Neutrophil (primary cell): ENCODE results near the gene MOAP1.
"Not testable (repeated sequence)": the region's sequence is repeated elsewhere in the genome, so short reads cannot be mapped to it uniquely, and the experiment has no call there.

Experiments
- H3K27ac ChIP-seq: fragments of 200-600 bp; sonication (generic); 2 replicates; pipeline ENCODE4 v1.5.1; 2016; ENCODE audit warnings: mild to moderate bottlenecking, moderate library complexity
- H3K27me3 ChIP-seq: fragments of 200-600 bp; sonication (generic); 2 replicates; pipeline ENCODE4 v1.6.0; 2016; ENCODE audit warnings: mild to moderate bottlenecking
- H3K36me3 ChIP-seq: fragments of 200-600 bp; sonication (generic); 2 replicates; pipeline ENCODE4 v1.5.1; 2017
- H3K4me1 ChIP-seq, 2 experiments: fragments of 200-600 bp in 1 of 2; sonication (generic) in 1 of 2; 1 replicate in 1 of 2; 2 replicates in 1 of 2; pipeline versions ENCODE4 v1.5.1 to v1.6.1; 2013 to 2016; ENCODE audit warnings: low read depth in 1 of 2, low read length in 1 of 2, mild to moderate bottlenecking in 1 of 2, moderate library complexity in 1 of 2; ENCODE audit not compliant: control insufficient read depth in 1 of 2, insufficient read depth in 1 of 2
- H3K4me3 ChIP-seq, 2 experiments: fragments of 200-600 bp in 1 of 2; sonication (generic) in 1 of 2; 1 replicate in 1 of 2; 2 replicates in 1 of 2; pipeline ENCODE4 v1.5.1; 2013 to 2016; ENCODE audit warnings: low read depth in 1 of 2, low read length in 1 of 2, mild to moderate bottlenecking in 1 of 2, moderate library complexity in 1 of 2
- H3K9me3 ChIP-seq: fragments of 200-600 bp; sonication (generic); 2 replicates; pipeline ENCODE4 v1.5.1; 2016
- TF ChIP-seq, protein P1 (sequence below): fragments of 200-600 bp; sonication (generic); IDR thresholded peaks from 2 replicates; pipeline ENCODE4 v1.5.1; 2016; ENCODE audit warnings: antibody characterized with exemption

Gene MOAP1

GRCh38 chr14:93175492-93175891, 9.2 kb downstream of the MOAP1 start:
- H3K36me3 ChIP-seq = no peaks in the 10 kb centered on the region
- TF ChIP-seq, protein P1, sequence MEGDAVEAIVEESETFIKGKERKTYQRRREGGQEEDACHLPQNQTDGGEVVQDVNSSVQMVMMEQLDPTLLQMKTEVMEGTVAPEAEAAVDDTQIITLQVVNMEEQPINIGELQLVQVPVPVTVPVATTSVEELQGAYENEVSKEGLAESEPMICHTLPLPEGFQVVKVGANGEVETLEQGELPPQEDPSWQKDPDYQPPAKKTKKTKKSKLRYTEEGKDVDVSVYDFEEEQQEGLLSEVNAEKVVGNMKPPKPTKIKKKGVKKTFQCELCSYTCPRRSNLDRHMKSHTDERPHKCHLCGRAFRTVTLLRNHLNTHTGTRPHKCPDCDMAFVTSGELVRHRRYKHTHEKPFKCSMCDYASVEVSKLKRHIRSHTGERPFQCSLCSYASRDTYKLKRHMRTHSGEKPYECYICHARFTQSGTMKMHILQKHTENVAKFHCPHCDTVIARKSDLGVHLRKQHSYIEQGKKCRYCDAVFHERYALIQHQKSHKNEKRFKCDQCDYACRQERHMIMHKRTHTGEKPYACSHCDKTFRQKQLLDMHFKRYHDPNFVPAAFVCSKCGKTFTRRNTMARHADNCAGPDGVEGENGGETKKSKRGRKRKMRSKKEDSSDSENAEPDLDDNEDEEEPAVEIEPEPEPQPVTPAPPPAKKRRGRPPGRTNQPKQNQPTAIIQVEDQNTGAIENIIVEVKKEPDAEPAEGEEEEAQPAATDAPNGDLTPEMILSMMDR = no peak
- no peaks in the 10 kb centered on the region for H3K4me1 ChIP-seq
- H3K9me3 ChIP-seq = no peaks in the 10 kb centered on the region
- H3K4me3 ChIP-seq = no peak overlapping the region
- H3K27me3 ChIP-seq = no peaks in the 10 kb centered on the region
- H3K27ac ChIP-seq = no peak overlapping the region

DNA sequence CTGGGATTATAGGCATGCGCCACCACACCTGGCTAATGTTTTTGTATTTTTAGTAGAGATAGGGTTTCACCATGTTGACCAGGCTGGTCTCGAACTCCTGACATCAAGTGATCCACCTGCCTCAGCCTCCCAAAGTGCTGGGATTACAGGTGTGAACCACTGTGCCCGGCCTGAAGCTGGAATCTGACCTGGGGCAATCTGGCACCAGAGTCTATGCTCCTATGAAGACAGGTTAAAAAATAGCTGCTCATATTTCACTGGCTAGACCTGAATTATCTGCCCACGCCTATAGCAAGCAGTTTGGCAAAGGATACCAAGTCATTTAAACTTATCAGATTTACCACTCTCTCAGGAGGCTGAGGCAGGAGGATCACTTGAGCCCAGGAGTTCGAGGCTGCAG, 10.0 kb downstream of the MOAP1 start:
- H3K27ac ChIP-seq, H3K4me1 ChIP-seq, H3K9me3 ChIP-seq: not testable (repeated sequence)

GRCh38 chr14:93173943-93174395, 10.7 kb downstream of the MOAP1 start:
- Histone ChIP-seq H3K4me3 (no peak overlapping the region), H3K27ac (no peak overlapping the region), H3K36me3 (no peaks in the 10 kb centered on the region), H3K9me3 (no peaks in the 10 kb centered on the region), H3K27me3 (no peaks in the 10 kb centered on the region), H3K4me1 (no peaks in the 10 kb centered on the region)
- TF ChIP-seq, protein P1 = no peak

More for the DNA sequence above, 10.0 kb downstream of the MOAP1 start:
- H3K27me3 ChIP-seq, H3K4me3 ChIP-seq, H3K36me3 ChIP-seq: not testable (repeated sequence)

DNA sequence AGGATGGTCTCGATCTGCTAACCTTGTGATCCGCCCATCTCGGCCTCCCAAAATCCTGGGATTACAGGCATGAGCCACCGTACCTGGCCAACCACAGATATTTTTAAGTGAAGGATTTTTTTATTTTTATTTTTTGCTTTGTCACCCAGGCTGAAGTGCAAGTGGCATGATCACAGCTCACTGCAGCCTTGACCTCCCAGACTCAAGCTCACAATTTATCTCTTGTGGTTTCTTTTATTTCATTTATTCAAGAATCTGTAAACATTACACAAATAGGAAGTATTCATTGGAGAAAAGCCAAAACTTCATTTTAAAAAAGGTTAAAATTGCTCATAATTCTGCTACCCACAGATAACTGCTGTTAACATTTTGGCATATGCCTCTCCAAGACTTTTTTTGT, 13.3 kb downstream of the MOAP1 start:
- Histone ChIP-seq H3K36me3 (no peaks in the 10 kb centered on the region), H3K4me3 (no peak overlapping the region), H3K4me1 (no peaks in the 10 kb centered on the region), H3K27me3 (no peaks in the 10 kb centered on the region), H3K27ac (no peak overlapping the region), H3K9me3 (no peaks in the 10 kb centered on the region)
- TF ChIP-seq, protein P1 = no peak

DNA sequence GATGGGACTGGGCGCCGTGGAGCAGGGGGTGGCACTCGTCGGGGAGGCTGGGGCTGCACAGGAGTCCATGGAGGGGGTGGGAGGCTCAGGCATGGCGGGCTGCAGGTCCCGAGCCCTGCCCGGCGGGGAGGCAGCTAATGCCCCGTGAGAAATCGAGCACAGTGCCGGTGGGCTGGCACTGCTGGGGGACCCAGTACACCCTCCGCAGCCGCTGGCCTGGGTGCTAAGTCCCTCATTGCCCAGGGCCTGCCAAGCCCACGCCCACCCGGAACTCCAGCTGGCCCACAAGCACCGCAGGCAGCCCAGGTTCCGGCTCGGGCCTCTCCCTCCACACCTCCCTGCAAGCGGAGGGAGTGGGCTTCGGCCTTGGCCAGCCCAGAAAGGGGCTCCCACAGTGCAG, 14.6 kb downstream of the MOAP1 start:
- H3K4me1 ChIP-seq, H3K27me3 ChIP-seq, H3K27ac ChIP-seq, H3K36me3 ChIP-seq, H3K4me3 ChIP-seq, H3K9me3 ChIP-seq: not testable (repeated sequence)

DNA sequence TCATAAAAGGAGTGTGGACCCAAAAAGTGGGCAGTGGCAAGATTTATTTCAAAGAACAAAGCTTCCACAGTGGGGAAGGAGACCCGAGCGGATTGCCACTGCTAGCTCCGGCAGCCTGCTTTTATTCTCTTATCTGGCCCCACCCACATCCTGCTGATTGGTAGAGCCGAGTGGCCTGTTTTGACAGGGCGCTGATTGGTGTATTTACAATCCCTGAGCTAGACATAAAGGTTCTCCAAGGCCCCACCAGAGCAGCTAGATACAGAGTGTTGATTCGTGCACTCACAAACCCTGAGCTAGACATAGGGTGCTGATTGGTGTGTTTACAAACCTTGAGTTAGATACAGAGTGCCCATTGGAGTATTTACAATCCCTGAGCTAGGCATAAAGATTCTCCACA, 15.1 kb downstream of the MOAP1 start:
- H3K27me3 ChIP-seq, H3K4me3 ChIP-seq, H3K9me3 ChIP-seq, H3K36me3 ChIP-seq, H3K27ac ChIP-seq, H3K4me1 ChIP-seq: not testable (repeated sequence)

DNA sequence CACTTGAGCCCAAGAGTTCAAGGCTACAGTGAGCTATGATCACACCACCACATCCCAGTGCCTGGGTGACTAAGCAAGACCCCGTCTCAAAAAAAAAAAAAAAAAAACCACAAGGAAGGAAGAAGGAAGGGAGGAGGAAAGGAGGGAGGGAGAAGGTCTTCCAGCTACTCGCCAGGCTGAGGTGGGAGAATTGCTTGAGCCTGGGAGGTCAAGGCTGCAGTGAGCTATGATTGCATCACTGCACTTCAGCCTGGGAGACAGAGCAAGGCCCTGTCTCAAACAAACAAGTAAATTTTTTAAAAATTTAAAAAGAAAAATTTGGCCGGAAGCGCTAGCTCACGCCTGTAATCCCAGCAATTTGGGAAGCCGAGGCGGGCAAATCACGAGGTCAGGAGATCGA, 16.1 kb downstream of the MOAP1 start:
- not testable (repeated sequence) for H3K27ac ChIP-seq, H3K4me1 ChIP-seq, H3K36me3 ChIP-seq, H3K27me3 ChIP-seq, H3K4me3 ChIP-seq, H3K9me3 ChIP-seq

DNA sequence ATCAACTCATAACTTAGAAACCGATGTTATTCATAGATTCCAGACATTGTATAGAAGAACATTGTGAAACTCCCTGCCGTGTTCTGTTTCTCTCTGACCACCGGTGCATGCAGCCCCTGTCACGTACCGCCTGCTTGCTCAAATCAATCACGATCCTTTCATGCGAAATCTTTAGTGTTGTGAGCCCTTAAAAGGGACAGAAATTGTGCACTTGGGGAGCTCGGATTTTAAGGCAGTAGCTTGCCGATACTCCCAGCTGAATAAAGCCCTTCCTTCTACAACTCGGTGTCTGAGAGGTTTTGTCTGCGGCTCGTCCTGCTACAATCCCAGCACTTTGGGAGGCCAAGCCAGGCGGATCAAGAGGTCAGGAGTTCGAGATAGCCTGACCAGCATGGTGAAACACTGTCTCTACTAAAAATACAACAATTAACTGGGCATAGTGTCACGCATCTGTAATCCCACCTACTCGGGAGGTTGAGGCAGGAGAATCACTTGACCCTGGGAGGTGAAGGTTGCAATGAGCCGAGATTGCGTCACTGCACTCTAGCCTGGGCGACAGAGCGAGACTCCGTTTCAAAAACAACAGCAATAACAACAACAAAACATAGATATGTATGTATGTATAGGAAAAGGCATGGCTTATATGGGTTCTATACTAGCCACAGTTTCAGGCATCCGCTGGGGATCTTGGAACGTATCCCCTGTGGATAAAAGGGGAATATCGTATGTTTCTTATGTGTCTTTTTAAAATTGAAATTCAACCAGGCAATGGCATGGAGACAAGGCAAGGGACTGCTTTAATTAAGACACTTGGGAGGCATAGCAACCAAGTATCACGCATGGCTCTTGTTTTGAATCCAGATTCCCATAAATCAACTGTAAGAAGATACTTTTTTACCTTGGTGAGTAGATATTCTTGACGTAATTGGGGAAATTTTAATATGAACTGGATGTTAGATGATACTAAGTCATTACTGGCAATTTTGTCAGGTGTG, 19.1 kb downstream of the MOAP1 start:
- not testable (repeated sequence) for H3K4me3 ChIP-seq, H3K27ac ChIP-seq, H3K4me1 ChIP-seq, H3K27me3 ChIP-seq, H3K9me3 ChIP-seq, H3K36me3 ChIP-seq
